ENCODE data around the gene SPATA20.

DNA sequence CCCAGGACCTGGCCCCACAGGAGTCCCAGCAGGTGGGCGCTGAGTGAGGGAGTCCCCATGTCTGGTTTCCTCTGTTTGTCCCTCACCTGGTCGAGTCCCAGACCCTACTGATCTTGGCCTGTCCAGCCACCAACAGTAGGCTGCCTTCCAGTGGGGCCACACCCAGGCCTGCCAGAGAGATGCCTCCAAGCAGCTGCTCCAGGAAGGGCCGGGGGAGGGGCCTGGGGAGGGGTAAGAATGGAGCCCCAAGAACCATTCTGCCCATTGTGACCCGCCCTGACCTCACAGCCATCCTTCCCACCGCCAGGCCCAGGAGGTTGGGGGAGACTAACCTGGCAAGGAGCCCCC is 736 bp downstream of the SPATA20 start:
- TF ChIP-seq JUN (IDR thresholded peaks at IDR 0.05; ENCODE audit: borderline replicate concordance, insufficient read depth, insufficient read length, low read depth), result no peak
- no peak for TF ChIP-seq EZH2 (IDR thresholded peaks at IDR 0.05; ENCODE audit: borderline replicate concordance, low read depth, low read length, severe bottlenecking)
- TF ChIP-seq, protein P1, sequence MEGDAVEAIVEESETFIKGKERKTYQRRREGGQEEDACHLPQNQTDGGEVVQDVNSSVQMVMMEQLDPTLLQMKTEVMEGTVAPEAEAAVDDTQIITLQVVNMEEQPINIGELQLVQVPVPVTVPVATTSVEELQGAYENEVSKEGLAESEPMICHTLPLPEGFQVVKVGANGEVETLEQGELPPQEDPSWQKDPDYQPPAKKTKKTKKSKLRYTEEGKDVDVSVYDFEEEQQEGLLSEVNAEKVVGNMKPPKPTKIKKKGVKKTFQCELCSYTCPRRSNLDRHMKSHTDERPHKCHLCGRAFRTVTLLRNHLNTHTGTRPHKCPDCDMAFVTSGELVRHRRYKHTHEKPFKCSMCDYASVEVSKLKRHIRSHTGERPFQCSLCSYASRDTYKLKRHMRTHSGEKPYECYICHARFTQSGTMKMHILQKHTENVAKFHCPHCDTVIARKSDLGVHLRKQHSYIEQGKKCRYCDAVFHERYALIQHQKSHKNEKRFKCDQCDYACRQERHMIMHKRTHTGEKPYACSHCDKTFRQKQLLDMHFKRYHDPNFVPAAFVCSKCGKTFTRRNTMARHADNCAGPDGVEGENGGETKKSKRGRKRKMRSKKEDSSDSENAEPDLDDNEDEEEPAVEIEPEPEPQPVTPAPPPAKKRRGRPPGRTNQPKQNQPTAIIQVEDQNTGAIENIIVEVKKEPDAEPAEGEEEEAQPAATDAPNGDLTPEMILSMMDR (IDR thresholded peaks at IDR 0.05; ENCODE audit: extremely low read depth in 1 of 2, insufficient read depth in 1 of 2, low read depth in 1 of 2, low read length in 2 of 2), result no peak
- no peak for TF ChIP-seq GATA2 (IDR thresholded peaks at IDR 0.05; ENCODE audit: insufficient read depth, insufficient read length, low read depth, low read length)
- TF ChIP-seq POLR2A (IDR thresholded peaks at IDR 0.05; ENCODE audit: low read depth, low read length), result no peak
- no peak for TF ChIP-seq POLR2AphosphoS5 (IDR thresholded peaks at IDR 0.05; ENCODE audit: insufficient read depth, low read depth, low read length)
- TF ChIP-seq MYC (IDR thresholded peaks at IDR 0.05; ENCODE audit: low read depth, low read length), result no peak

Data from endothelial cell of umbilical vein (primary cell).